LNCAP (cell line): ENCODE measurements around the gene SPACA7.

Experiments
- TF ChIP-seq, protein P1 (sequence below): fragments of 450-650 bp; IDR thresholded peaks from 2 replicates; pipeline ENCODE4 v1.5.1; 2017; ENCODE audit warnings: mild to moderate bottlenecking

Gene SPACA7

GRCh38 chr13:112445411-112446271 is 69.5 kb downstream of the SPACA7 start:
- TF ChIP-seq, protein P1, sequence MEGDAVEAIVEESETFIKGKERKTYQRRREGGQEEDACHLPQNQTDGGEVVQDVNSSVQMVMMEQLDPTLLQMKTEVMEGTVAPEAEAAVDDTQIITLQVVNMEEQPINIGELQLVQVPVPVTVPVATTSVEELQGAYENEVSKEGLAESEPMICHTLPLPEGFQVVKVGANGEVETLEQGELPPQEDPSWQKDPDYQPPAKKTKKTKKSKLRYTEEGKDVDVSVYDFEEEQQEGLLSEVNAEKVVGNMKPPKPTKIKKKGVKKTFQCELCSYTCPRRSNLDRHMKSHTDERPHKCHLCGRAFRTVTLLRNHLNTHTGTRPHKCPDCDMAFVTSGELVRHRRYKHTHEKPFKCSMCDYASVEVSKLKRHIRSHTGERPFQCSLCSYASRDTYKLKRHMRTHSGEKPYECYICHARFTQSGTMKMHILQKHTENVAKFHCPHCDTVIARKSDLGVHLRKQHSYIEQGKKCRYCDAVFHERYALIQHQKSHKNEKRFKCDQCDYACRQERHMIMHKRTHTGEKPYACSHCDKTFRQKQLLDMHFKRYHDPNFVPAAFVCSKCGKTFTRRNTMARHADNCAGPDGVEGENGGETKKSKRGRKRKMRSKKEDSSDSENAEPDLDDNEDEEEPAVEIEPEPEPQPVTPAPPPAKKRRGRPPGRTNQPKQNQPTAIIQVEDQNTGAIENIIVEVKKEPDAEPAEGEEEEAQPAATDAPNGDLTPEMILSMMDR = no peak

- TF ChIP-seq, protein P1 = no peak
These were observed 70.2 kb downstream of the SPACA7 start for GRCh38 chr13:112446347-112446861.

DNA sequence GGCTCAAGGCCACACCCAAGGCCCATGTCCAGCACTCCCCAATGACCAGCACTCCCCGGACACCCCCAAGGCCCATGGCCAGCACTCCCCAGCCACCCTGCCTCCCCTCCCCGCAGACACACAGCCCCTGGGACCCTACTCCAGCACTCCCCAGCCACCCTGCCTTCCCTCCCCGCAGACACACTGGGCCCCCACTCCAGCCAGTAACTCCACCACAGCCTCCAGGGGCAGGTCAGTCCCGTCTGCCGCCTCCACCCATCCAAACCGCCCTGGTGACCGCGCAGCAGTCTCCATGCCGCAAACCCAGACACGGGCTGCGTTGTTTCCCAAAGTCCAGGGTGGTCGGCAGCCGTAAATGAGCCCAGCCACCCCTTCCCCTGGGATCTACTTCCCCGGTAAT is 70.7 kb downstream of the SPACA7 start:
- TF ChIP-seq, protein P1 = no peak

GRCh38 chr13:112447306-112447705 is 71.2 kb downstream of the SPACA7 start:
- TF ChIP-seq, protein P1 = no peak

GRCh38 chr13:112447761-112448603 is 71.8 kb downstream of the SPACA7 start:
- TF ChIP-seq, protein P1 = no peak

DNA sequence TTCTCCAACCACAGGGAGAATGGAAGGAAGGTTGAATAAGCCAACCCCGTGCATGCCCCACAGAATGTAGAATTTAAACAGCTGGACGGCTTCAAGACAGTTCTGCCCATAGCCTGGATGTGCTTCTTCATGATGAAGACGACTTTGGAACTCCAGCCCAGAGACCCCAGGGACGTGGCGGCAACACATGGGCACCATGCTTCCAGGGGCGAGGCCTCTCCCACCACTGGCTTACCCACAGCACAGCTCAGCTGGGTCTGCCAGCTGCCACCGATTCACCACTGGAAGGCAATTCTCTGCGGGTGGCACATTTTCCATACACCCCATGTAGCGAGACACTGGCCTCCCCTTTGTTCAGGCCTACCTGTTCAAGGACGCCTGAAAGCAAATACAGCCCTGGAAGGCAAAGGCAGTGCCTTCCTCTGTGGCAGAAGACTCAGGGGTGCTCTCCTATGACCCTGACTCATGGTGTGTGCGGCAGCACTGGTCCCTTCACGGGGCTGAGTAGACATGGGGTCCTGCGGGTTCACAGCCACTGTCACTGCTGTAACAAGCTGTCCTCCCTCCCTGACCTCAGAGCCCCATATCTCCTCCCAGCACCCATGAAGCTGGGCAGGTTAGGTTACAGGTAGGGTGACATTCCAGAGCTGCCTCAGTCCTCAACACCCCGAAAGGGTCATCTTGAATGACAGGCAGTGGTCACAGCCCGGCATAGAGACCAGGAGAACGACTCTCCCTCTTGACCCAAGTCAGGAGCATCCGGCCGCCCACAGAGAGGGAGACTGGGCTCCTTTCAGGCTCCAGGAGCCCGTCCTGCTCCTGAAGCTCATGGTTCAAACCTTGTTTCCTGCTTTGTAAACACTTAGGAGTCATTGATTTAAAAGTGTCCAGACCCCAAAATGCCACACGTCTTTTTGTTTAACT is 72.7 kb downstream of the SPACA7 start:
- TF ChIP-seq, protein P1 = no peak

DNA sequence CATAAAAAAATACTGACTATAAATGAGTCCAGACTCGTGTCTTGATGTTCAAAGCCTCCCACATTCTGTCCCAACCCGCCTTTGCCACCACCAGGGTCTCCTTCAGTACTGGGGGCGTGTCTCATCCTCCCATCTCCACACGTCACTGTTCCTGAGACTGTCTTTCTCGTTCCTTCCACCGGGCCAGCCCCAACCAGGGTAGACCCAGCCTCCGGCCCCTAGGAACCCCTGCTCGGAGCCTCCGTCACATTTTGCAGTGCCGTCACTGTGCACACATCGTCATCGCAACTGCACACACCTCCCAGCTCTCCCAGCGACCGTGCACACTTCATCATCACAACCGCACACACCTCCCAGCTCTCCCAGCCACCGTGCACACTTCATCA is 73.4 kb downstream of the SPACA7 start:
- TF ChIP-seq, protein P1 = no peak
